HG02642 (cell line): ENCODE data around the gene FHIT.

Experiments used
- ATAC-seq: cut with Tn5 transposase; IDR thresholded peaks from one replicate; pipeline ENCODE4 v1.9.1; 2021; ENCODE audit warnings: mild to moderate bottlenecking; ENCODE audit not compliant: unreplicated experiment, poor library complexity

FHIT gene

GRCh38 chr3:60289341-60290121 lies 961.7 kb downstream of the FHIT start:
- no peak for ATAC-seq

- no peak for ATAC-seq
Measured at GRCh38 chr3:60282866-60283265, 968.4 kb downstream of the FHIT start.

GRCh38 chr3:60281970-60282369 lies 969.3 kb downstream of the FHIT start:
- no peak for ATAC-seq

- ATAC-seq = no peak
Measured at GRCh38 chr3:60277361-60277800, 973.9 kb downstream of the FHIT start.

- ATAC-seq = no peak
Measured at GRCh38 chr3:60276615-60277014, 974.6 kb downstream of the FHIT start.

GRCh38 chr3:60274646-60275045 lies 976.6 kb downstream of the FHIT start:
- no peak for ATAC-seq

GRCh38 chr3:60274098-60274497 lies 977.2 kb downstream of the FHIT start:
- ATAC-seq = no peak

GRCh38 chr3:60269829-60270266 lies 981.4 kb downstream of the FHIT start:
- ATAC-seq = no peak

GRCh38 chr3:60269377-60269776 lies 981.9 kb downstream of the FHIT start:
- no peak for ATAC-seq

- no peak for ATAC-seq
Measured at GRCh38 chr3:60268123-60268522, 983.1 kb downstream of the FHIT start.

- no peak for ATAC-seq
Measured at GRCh38 chr3:60266444-60266843, 984.8 kb downstream of the FHIT start.

- ATAC-seq = no peak
Measured at GRCh38 chr3:60263191-60263590, 988.1 kb downstream of the FHIT start.

GRCh38 chr3:60262546-60262945 lies 988.7 kb downstream of the FHIT start:
- no peak for ATAC-seq

- ATAC-seq = no peak
Measured at GRCh38 chr3:60260546-60260945, 990.7 kb downstream of the FHIT start.

- ATAC-seq = no peak
Measured at GRCh38 chr3:60250810-60251209, 1000.4 kb downstream of the FHIT start.

GRCh38 chr3:60250206-60250605 lies 1001.0 kb downstream of the FHIT start:
- no peak for ATAC-seq

- ATAC-seq = no peak
Measured at GRCh38 chr3:60246361-60246760, 1004.9 kb downstream of the FHIT start.

GRCh38 chr3:60243456-60243855 lies 1007.8 kb downstream of the FHIT start:
- no peak for ATAC-seq

- ATAC-seq = no peak
Measured at GRCh38 chr3:60240492-60240891, 1010.8 kb downstream of the FHIT start.

- no peak for ATAC-seq
Measured at GRCh38 chr3:60238550-60238949, 1012.7 kb downstream of the FHIT start.

- ATAC-seq = no peak
Measured at GRCh38 chr3:60229502-60229901, 1021.8 kb downstream of the FHIT start.

- ATAC-seq = no peak
Measured at GRCh38 chr3:60228823-60229222, 1022.4 kb downstream of the FHIT start.
